ENCODE results near the gene ACOT8. TPM values are rescaled to one million over a fixed set of nuclear protein-coding genes. Genes with fewer than 3 reads are reported as not detected.

ACOT8 gene
- total and polyA plus RNA-seq, 10 of the 15 experiments (the other 5 are each of a cell fraction or from before 2014, with no cell fraction given): 5.1 to 47.9 (median 31.8) TPM

- 94% methylated on average over 22 of the region's 25 CpGs for WGBS (ENCODE audit: insufficient coverage, insufficient replicate concordance, low lambda C conversion rate, missing lambda C conversion rate)
- Histone ChIP-seq H3K79me2 (ENCODE audit: control insufficient read depth, insufficient read depth, low read length) (no peaks in the 10 kb centered on the region), H3K27me3 (replicated peaks in 1 of 2; ENCODE audit: control insufficient read depth in 2 of 2, insufficient read depth in 2 of 2, low read length in 1 of 2) (no peaks in the 10 kb centered on the region), H3K4me2 (ENCODE audit: control insufficient read depth, insufficient read depth) (no peak overlapping the region), H3K4me1 (ENCODE audit: control insufficient read depth, insufficient read depth, low read length) (peaks cover 14% of the 10 kb centered on the region), H3K4me3 (no peak overlapping the region), H3K36me3 (ENCODE audit: control insufficient read depth in 2 of 2, insufficient read depth in 2 of 2, low read length in 1 of 2) (peaks cover 5 to 12% of the 10 kb centered on the region in 2 experiments), H3K27ac (ENCODE audit: control insufficient read depth, insufficient read depth) (no peak overlapping the region), H3K9ac (ENCODE audit: control insufficient read depth, insufficient read depth, low read length) (no peak overlapping the region), H3K9me3 (replicated peaks; ENCODE audit: control insufficient read depth, insufficient read depth, low read length) (no peaks in the 10 kb centered on the region), H4K20me1 (ENCODE audit: control insufficient read depth, insufficient read depth) (no peaks in the 10 kb centered on the region), H2AFZ (ENCODE audit: control insufficient read depth, low read depth, low read length) (no peak overlapping the region)
- intact Hi-C loops (cut with micrococcal nuclease; ENCODE audit: unreplicated experiment): no loop called here
- in situ Hi-C loops (cut with MboI): no loop called here
- FAIRE-seq: no peak
- no peak for TF ChIP-seq IRF5 (IDR thresholded peaks at IDR 0.05; ENCODE audit: borderline replicate concordance)
- no peak for TF ChIP-seq ELK1 (IDR thresholded peaks at IDR 0.05; ENCODE audit: low read depth, low read length)
- TF ChIP-seq SUZ12 (IDR thresholded peaks at IDR 0.05; ENCODE audit: unreplicated experiment): no peak
- no peak for TF ChIP-seq ASH2L (IDR thresholded peaks at IDR 0.05; ENCODE audit: borderline replicate concordance, low read depth)
- TF ChIP-seq HDAC2 (IDR thresholded peaks at IDR 0.05): no peak
- no peak for TF ChIP-seq POU2F2 (IDR thresholded peaks at IDR 0.05; ENCODE audit: borderline replicate concordance, low read depth, low read length)
- no peak for TF ChIP-seq E2F4 (IDR thresholded peaks at IDR 0.05; ENCODE audit: low read depth, low read length)
- TF ChIP-seq POLR2AphosphoS5 (IDR thresholded peaks at IDR 0.05; ENCODE audit: low read length): no peak
- ChIA-PET CTCF (interaction anchor here (1.0 to 3.8 kb wide), 7 partner anchors 16 to 182 kb away, joined by 3 to 18 read pairs (median 8); partner anchors contain the start of genes ACOT8 and ZSWIM3), POLR2A (interaction anchor here (1.1 to 2.3 kb wide), 6 partner anchors 10 to 120 kb away, joined by 3 to 10 read pairs (median 5); partner anchors contain the start of genes CTSA, NEURL2 and UBE2C), RAD21 (ENCODE audit: unreplicated experiment) (no interaction called here), SMC1A (ENCODE audit: uncharacterized antibody, unreplicated experiment) (interaction anchor here (0.9 to 2.0 kb wide), 3 partner anchors 9 to 42 kb away, joined by 3 to 4 read pairs (median 4); no protein-coding TSS in a partner anchor)
- BruUV-seq (replicated peaks): no TSS peak
- no peak for ATAC-seq
- DNase-seq (ENCODE audit: low read depth, low spot score): no peak
Observed at GRCh38 chr20:45840700-45841198, 16.4 kb downstream of the ACOT8 start.

Data from GM12878 (cell line).